Natural killer cell (primary cell): Measurements from ENCODE around the gene ARFGAP3. TPM values are rescaled to one million over a fixed set of nuclear protein-coding genes. Genes with fewer than 3 reads are reported as not detected.

Experiments
- ATAC-seq, 3 donors: fragments of 150-1000 bp in 2 of 3; fragments of 200-7000 bp in 1 of 3; cut with Tn5 transposase; 1 replicate in 1 of 3; 2 replicates in 2 of 3; pipeline ENCODE4 v1.10.0; 2021; ENCODE audit warnings: mild to moderate bottlenecking in 2 of 3, moderate library complexity in 2 of 3
- DNase-seq, 2 donors: peaks; one replicate each; pipeline versions ENCODE4 v3.0.0 to v3.0.0-alpha.2; 2013 to 2021; ENCODE audit warnings: mixed read lengths in 1 of 2
- H3K27ac ChIP-seq: one replicate; pipeline ENCODE4 v1.5.1; 2013; ENCODE audit warnings: mild to moderate bottlenecking, low read length
- H3K27me3 ChIP-seq: one replicate; pipeline ENCODE4 v1.6.1; 2013; ENCODE audit warnings: low read length; ENCODE audit not compliant: control insufficient read depth, insufficient read depth
- H3K36me3 ChIP-seq: one replicate; pipeline ENCODE4 v1.6.1; 2013; ENCODE audit warnings: low read length; ENCODE audit not compliant: control insufficient read depth, insufficient read depth
- H3K4me1 ChIP-seq: one replicate; pipeline ENCODE4 v1.6.1; 2013; ENCODE audit warnings: low read length; ENCODE audit not compliant: control insufficient read depth, insufficient read depth
- H3K4me3 ChIP-seq: one replicate; pipeline ENCODE4 v1.5.1; 2013; ENCODE audit warnings: low read length
- H3K9me3 ChIP-seq: one replicate; pipeline ENCODE4 v1.6.1; 2013; ENCODE audit warnings: low read length; ENCODE audit not compliant: control insufficient read depth, insufficient read depth
- H3K27ac Mint-ChIP-seq, 2 donors: one replicate each; pipeline ENCODE4 v1.8.0; 2022; ENCODE audit warnings: mild to moderate bottlenecking in 2 of 2, mixed read lengths in 2 of 2, moderate library complexity in 1 of 2
- H3K27me3 Mint-ChIP-seq, 2 donors: one replicate each; pipeline ENCODE4 v1.8.0; 2022; ENCODE audit warnings: low read depth in 2 of 2, mixed read lengths in 2 of 2
- H3K36me3 Mint-ChIP-seq: one replicate; pipeline ENCODE4 v1.8.0; 2022; ENCODE audit warnings: mixed read lengths
- H3K4me1 Mint-ChIP-seq, 2 donors: one replicate each; pipeline ENCODE4 v1.8.0; 2022; ENCODE audit warnings: mixed read lengths in 2 of 2
- H3K4me3 Mint-ChIP-seq: one replicate; pipeline ENCODE4 v1.8.0; 2022; ENCODE audit warnings: mild to moderate bottlenecking, moderate library complexity, mixed read lengths
- H3K9me3 Mint-ChIP-seq, 2 donors: one replicate each; pipeline ENCODE4 v1.8.0; 2022; ENCODE audit warnings: mixed read lengths in 2 of 2
- WGBS: methylation state at CpG from one replicate; pipeline ENCODE4 v1.1.7; 2013; ENCODE audit warnings: missing lambda C conversion rate; ENCODE audit not compliant: insufficient coverage; 5-methylcytosine and 5-hydroxymethylcytosine counted together
- intact Hi-C: fragments of 100-400 bp; cut with micrococcal nuclease; formaldehyde crosslinking; loops from one replicate; pipeline ENCODE4 v1.14.2; 2022
- total RNA-seq, 4 donors: library from RNA; stranded (reverse); fragments of 120-200 nt in 1 of 4; gene quantifications; one replicate each; pipeline versions ENCODE4 v1.2.3 to v1.2.4, GENCODE V29; 2013 to 2022
- TF ChIP-seq, protein P1 (sequence below): fragments of 200-600 bp; IDR thresholded peaks from one replicate; pipeline ENCODE4 v1.8.0; 2022; ENCODE audit warnings: antibody characterized with exemption

Gene ARFGAP3
- total RNA-seq, 3 donors from 2014 or later (not counting 1 experiment from before 2014, with no cell fraction given): 46.3 to 58.0 (median 53.8) TPM

DNA sequence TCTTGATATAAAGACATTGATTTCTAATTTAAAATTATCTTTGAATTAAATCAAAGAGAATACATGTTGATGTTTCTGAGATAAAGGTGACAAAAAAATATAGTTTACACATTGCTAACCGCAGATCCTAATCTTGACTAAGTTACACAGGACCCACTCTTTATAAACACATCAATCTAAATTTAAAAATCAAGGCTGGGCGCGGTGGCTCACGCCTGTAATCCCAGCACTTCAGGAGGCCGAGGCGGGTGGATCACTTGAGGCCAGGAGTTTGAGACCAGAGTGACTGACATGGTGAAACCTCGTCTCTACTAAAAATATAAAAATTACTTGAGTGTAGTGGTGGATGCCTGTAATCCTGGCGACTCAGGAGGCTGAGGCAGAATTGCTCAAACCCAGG, 1.9 kb downstream of the ARFGAP3 start:
- Histone ChIP-seq H3K4me3 (no peak overlapping the region), H3K27ac (no peak overlapping the region), H3K27me3 (no peaks in the 10 kb centered on the region), H3K9me3 (no peaks in the 10 kb centered on the region), H3K4me1 (peaks cover 23% of the 10 kb centered on the region), H3K36me3 (no peaks in the 10 kb centered on the region)
- Mint-ChIP-seq H3K27ac (peak overlapping the region; percentile 78 to 94), H3K27me3 (no peaks in the 10 kb centered on the region), H3K36me3 (no peaks in the 10 kb centered on the region), H3K4me3 (peak overlapping the region; percentile 74), H3K9me3 (no peaks in the 10 kb centered on the region), H3K4me1 (peaks cover 21 to 28% of the 10 kb centered on the region in 2 donors)
- intact Hi-C loops: no loop called here
- 79% methylated on average over 7 of the region's 8 CpGs for WGBS
- TF ChIP-seq, protein P1, sequence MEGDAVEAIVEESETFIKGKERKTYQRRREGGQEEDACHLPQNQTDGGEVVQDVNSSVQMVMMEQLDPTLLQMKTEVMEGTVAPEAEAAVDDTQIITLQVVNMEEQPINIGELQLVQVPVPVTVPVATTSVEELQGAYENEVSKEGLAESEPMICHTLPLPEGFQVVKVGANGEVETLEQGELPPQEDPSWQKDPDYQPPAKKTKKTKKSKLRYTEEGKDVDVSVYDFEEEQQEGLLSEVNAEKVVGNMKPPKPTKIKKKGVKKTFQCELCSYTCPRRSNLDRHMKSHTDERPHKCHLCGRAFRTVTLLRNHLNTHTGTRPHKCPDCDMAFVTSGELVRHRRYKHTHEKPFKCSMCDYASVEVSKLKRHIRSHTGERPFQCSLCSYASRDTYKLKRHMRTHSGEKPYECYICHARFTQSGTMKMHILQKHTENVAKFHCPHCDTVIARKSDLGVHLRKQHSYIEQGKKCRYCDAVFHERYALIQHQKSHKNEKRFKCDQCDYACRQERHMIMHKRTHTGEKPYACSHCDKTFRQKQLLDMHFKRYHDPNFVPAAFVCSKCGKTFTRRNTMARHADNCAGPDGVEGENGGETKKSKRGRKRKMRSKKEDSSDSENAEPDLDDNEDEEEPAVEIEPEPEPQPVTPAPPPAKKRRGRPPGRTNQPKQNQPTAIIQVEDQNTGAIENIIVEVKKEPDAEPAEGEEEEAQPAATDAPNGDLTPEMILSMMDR: no peak
- ATAC-seq: no peak
- no peak for DNase-seq

DNA sequence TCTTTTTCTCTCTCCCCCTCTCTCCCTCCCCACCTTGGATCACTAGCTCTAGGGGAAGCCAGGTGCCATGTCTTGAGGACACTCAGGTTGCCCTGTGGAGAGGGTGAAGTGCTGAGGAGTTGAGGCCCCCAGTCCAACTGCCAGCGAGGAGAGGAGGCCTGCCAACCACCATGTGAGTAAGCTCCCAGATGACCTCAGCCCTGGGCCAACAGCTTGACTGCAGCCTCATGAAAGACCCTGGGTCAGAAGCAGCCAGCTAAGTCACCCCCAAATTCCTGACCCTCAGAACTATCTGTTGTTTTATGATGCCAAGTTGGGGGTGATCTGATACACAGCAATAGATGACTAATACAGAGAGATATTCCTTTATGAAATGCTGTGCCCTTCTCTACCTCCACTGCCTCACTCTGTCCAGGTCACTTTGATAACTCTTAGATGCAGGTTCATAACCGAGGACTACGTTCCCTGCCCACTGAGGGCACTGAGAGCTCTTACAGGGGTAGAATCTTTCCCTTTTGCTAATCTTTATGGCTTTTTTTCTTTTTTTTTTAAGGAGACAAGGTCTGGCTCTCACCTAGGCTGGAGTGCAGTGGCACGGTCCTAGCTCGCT, 8.0 kb downstream of the ARFGAP3 start:
- no peak for ATAC-seq
- peaks cover 31% of the 10 kb centered on the region in 2 donors for H3K4me1 Mint-ChIP-seq
- DNase-seq: no peak
- 94% methylated on average over 5 of the region's 5 CpGs for WGBS
- H3K36me3 ChIP-seq: peaks cover 9% of the 10 kb centered on the region
- H3K27me3 Mint-ChIP-seq: no peaks in the 10 kb centered on the region
- H3K4me1 ChIP-seq: peaks cover 3% of the 10 kb centered on the region
- no peak overlapping the region for H3K4me3 ChIP-seq
- no peaks in the 10 kb centered on the region for H3K9me3 ChIP-seq
- TF ChIP-seq, protein P1: no peak
- H3K4me3 Mint-ChIP-seq: no peak overlapping the region
- intact Hi-C loops: no loop called here
- no peaks in the 10 kb centered on the region for H3K36me3 Mint-ChIP-seq
- H3K27me3 ChIP-seq: no peaks in the 10 kb centered on the region
- no peaks in the 10 kb centered on the region for H3K9me3 Mint-ChIP-seq
- no peak overlapping the region for H3K27ac Mint-ChIP-seq
- no peak overlapping the region for H3K27ac ChIP-seq

DNA sequence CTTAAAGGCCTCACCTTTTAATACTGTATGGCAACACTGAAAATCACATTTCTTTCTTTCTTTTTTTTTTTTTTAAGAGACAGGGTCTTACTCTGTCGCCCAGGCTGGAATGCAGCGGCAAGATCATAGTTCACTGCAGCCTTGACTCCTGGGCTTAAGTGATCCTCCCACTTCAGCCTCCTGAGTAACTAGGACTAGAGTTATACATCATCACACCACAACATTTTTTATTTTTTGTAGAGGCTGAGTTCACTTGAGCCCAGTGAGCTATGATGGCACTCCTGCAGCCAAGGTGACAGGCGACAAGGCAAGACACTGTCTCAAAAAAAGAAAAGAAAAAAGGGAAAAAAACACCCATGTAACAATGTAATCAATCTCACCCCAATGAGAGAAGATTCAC, 10.0 kb downstream of the ARFGAP3 start:
- intact Hi-C loops: no loop called here
- TF ChIP-seq, protein P1: no peak
- WGBS: 96% methylated on average over 3 of the region's 3 CpGs
- H3K27ac Mint-ChIP-seq: no peak overlapping the region
- DNase-seq (no peak), ATAC-seq (no peak)
- no peak overlapping the region for H3K4me3 Mint-ChIP-seq
- no peaks in the 10 kb centered on the region for H3K9me3 Mint-ChIP-seq
- Histone ChIP-seq H3K36me3 (peaks cover 9% of the 10 kb centered on the region), H3K27ac (no peak overlapping the region), H3K4me1 (peaks cover 7% of the 10 kb centered on the region), H3K9me3 (no peaks in the 10 kb centered on the region), H3K27me3 (no peaks in the 10 kb centered on the region), H3K4me3 (no peak overlapping the region)
- peaks cover 44 to 46% of the 10 kb centered on the region in 2 donors for H3K4me1 Mint-ChIP-seq
- no peaks in the 10 kb centered on the region for H3K36me3 Mint-ChIP-seq
- H3K27me3 Mint-ChIP-seq: no peaks in the 10 kb centered on the region

DNA sequence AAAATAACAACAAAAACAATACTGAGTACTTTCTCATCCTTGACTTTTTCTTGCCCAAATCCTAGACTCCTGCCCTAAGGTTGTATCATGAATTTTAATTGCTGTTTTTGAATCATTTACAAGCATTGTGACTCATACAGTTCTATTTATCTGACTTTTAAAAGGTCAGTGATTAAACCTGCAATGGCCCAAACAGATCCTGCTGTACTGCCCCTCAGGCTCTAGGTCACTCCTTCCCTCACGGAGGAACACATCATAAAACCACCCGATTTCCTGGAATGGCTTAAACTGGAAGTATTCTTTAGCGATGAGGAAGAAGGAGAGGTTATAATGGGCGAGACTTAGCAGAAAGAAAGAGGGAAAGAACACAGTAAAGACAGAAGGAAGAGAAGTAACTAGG, 12.3 kb downstream of the ARFGAP3 start:
- TF ChIP-seq, protein P1: no peak
- Mint-ChIP-seq H3K4me3 (no peak overlapping the region), H3K36me3 (no peaks in the 10 kb centered on the region), H3K27me3 (no peaks in the 10 kb centered on the region), H3K4me1 (peaks cover 43 to 46% of the 10 kb centered on the region in 2 donors), H3K9me3 (no peaks in the 10 kb centered on the region), H3K27ac (no peak overlapping the region)
- 96% methylated on average over 3 of the region's 4 CpGs for WGBS
- H3K4me1 ChIP-seq: peaks cover 7% of the 10 kb centered on the region
- H3K27ac ChIP-seq: no peak overlapping the region
- H3K4me3 ChIP-seq: no peak overlapping the region
- intact Hi-C loops: no loop called here
- H3K9me3 ChIP-seq: no peaks in the 10 kb centered on the region
- peaks cover 16% of the 10 kb centered on the region for H3K36me3 ChIP-seq
- H3K27me3 ChIP-seq: no peaks in the 10 kb centered on the region
- no peak for DNase-seq
- no peak for ATAC-seq
